ENCODE results near the gene ANKRD13C.

Gene ANKRD13C

DNA sequence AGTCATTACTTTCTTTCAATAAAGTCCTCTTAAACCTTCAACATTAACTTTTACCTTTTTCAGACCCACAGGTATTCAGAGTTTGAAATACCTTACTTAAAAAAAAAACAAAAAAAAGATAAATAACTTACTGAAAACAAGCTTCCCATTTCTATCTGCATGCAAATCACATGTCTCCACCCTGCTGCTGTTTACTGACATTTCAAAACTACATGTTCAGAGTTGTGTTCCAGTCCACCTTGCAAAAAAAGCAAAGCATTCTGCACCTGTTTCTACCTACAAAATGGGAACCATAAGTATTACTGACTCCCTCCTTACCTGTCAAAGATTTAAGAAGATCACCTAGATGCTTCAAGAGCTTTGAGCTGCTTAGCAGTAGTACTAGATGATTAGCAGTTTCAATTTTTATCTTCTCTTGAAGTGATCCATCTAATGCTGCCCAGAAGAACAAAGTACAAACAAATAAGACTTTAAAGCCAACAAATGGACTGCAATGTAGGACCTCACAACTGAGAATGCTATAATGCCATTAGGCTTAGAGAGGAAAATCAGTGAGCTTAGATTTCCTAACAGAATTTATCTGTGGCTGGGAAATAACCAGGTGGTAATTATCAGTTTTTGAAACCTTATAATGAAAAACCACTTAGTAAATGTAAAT is 61.2 kb downstream of the ANKRD13C start:
- no peak for ATAC-seq

- no peak for ATAC-seq
Measured at GRCh38 chr1:70290218-70290617, 64.3 kb downstream of the ANKRD13C start.

DNA sequence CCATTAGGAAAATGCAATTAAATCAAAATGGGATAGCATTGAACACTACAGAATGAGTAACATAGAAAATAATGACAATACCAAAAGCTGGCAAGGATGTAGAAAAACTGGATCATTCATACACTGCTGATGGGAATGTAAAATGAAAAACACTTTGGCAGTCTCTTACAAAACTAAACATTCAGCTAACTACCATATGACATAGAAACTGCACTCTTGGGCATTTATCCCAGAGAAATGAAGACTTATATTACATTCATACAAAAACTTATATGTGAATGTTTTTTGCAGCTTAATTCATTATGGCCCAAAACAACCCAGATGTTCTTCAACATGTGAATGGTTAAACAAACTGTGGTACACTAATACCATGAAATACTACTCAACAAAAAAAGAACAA is 66.4 kb downstream of the ANKRD13C start:
- no peak for ATAC-seq

- no peak for ATAC-seq
Measured at GRCh38 chr1:70286453-70286852, 68.1 kb downstream of the ANKRD13C start.

DNA sequence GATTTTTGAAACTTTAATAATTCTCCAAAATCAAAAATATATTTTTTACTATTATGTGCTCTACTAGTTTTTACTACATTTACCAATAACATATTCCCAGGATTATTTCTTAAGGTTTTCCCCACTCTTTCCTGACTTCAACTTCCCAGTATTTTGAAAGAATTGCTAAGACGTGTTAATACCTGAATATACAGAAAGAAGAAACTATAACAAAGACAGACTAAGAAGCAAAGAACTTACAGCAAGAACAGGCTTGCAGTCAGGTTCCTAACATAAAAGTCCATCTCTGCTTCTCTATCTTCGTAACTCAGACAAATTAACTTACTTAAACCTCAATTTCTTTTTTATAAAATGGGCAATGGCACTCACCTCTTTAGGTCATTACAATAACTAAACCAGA is 70.2 kb downstream of the ANKRD13C start:
- no peak for ATAC-seq

GRCh38 chr1:70278710-70279109 is 75.8 kb downstream of the ANKRD13C start:
- no peak for ATAC-seq

- no peak for ATAC-seq
Measured at GRCh38 chr1:70277875-70278274, 76.6 kb downstream of the ANKRD13C start.

DNA sequence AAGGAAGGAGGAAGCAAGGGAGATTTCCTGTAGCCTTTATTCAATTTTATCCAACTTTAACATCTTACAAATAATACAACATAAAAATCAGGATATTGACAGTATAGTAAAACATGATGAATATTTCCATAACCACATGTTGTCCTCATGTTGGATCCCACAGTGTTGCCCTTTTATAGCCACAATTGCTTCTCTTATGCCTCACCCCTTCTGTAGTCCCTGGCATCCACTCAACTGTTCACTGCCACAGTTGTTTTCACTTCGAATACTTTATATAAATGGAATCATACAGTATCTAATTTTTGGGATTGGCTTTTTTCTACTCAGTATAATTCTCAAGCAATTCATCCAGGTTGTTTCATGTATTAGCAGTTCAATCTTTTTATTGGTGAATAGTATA is 88.6 kb downstream of the ANKRD13C start:
- ATAC-seq: no peak

- ATAC-seq: no peak
Measured at GRCh38 chr1:70264839-70265238, 89.7 kb downstream of the ANKRD13C start.

DNA sequence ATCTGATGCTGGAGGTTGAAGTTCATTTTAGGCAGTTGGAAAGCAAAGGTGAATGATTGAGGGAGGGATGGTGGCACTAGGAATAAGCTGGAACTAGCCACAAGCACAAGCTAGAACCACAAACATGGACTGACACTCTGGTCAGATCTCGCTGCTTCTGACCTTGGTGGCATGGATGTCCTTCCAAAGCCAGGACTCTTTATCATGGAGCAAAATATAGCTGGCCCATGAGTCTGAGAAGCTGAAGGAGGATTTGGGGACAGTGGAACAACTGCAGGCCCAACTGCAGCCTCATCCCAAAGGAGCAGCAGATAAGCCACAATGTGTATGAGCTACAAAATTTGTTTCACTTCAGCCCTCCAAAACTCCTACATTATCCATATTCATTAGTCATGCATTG is 97.9 kb downstream of the ANKRD13C start:
- ATAC-seq: no peak

- no peak for ATAC-seq
Measured at GRCh38 chr1:70248729-70249128, 105.8 kb downstream of the ANKRD13C start.

DNA sequence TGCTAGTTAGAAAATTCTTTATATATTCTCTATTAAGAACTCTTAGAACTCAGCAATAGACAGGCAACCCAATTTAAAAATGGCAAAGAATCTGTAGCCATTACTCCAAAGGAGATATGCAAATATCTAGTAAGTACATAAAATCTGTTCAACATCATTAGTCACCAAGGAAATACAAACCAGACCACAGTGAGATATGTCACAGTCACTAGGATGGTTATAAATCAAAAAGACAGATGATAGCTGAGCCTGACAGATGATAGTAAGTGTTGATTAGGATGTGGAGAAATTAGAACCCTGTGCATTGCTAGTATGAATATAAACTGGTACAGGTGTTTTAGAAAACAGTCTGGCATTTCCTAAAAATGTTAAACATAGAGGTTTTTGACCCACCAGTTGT is 106.8 kb downstream of the ANKRD13C start:
- peak; percentile 95 to 96 for ATAC-seq

DNA sequence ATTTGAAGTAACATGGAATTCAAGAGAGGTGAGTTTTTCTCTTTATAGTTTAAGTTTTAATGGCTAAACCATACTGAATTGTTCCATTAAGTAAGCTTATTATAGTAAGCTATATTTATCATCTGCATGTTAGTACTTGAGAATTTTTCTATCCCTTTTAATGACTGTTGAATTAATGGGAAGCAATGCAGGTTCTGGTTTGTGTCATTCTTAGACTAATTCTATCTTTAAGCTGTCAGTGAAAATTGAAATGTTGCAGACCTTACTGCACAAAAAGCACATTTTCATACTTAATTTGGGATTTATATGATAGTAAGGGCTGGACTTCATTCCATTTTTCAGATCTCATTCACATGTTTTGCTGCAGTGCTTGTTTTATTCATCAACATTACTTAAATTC is 107.4 kb downstream of the ANKRD13C start:
- ATAC-seq: no peak

- ATAC-seq: no peak
Measured at GRCh38 chr1:70239940-70240339, 114.6 kb downstream of the ANKRD13C start.

DNA sequence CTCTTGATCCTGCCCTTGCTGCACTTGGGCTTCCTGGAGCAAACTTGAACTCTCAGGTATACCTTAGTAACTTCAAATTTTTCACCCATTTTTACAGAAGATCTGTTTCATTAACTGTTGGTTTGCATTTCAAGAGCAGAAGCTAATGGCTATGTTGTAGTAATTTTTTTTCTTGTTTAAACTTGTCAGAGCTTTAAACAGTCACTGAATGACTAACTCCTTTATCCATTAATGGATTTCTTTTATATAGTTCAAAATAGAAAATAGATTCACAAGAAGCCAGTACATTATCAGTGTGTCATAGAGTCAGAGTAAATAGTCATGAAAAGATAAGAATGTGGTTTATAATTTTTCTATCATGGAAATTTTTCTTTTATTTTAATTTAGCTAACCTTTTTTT is 119.8 kb downstream of the ANKRD13C start:
- ATAC-seq: no peak

GRCh38 chr1:70231475-70231874 is 123.0 kb downstream of the ANKRD13C start:
- ATAC-seq: no peak

DNA sequence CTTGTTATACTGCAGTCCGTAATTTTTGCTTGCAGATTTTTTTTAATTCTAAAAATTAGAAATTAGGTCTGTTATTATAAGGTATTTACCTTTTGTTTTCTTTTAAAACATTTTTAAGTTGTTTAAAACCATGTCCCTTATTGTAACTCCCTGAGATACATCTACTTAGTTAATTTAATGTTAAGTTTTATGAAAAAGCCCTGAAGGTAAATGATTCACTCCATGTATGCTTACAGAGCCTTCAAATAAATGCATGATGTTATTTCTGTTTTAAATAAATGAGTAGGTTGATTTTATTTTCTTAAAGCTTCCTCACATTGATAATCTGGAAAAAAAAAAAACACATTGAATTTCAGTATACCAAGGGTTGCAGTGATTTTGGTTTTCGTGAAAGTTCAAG is 125.9 kb downstream of the ANKRD13C start:
- no peak for ATAC-seq

GRCh38 chr1:70227439-70227838 is 127.1 kb downstream of the ANKRD13C start:
- no peak for ATAC-seq

- ATAC-seq: no peak
Measured at GRCh38 chr1:70224954-70225353, 129.6 kb downstream of the ANKRD13C start.

- no peak for ATAC-seq
Measured at GRCh38 chr1:70222716-70223235, 131.7 kb downstream of the ANKRD13C start.

GRCh38 chr1:70221238-70222121 is 133.0 kb downstream of the ANKRD13C start, which contains the start of gene SRSF11:
Gene SRSF11 (plus strand): TSS chr1:70221380. CDS start chr1:70221637, 257 bp downstream.
- ATAC-seq: peak; percentile 94 to 97

DNA sequence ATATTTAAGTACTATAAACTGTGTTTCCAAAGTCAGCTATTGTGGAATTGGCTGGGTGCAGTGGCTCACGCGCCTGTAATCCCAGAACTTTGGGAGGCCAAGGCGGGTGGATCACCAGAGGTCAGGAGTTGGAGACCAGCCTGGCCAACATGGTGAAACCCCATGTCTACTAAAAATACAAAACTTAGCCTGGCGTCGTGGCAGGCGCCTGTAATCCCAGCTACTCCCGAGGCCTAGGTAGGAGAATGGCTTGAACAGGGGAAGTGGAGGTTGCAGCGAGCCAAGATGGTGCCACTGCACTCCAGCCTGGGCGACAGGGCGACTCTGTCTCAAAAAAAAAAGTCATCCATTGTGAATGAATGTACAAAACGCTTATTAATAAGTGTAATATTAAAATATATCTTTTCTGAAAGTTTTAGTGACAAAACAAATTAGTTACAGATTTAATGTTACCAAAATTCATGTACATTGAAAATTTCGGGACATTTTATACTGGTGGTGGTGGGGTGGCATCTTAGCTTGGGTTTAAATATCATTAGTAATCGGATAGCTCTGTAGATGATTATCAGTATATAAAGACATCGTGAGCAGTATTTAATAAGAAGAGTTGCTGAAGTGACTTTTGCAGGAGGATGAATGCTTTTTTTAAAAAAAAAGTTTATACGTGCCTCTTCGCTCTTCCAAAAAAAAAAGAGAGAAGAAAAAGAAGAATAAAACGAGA is 133.8 kb downstream of the ANKRD13C start:
- ATAC-seq: no peak

- no peak for ATAC-seq
Measured at GRCh38 chr1:70220015-70220414, 134.5 kb downstream of the ANKRD13C start.

Data from activated CD4-positive, CD25-positive, alpha-beta regulatory T cell treated with anti-CD3 and anti-CD28 coated beads, Interleukin-2, amount 50 U/mL, for 24 hours (primary cell).